Measurements from ENCODE around the gene ANKFY1. TPM values are rescaled to one million over a fixed set of nuclear protein-coding genes. Genes with fewer than 3 reads are reported as not detected.
A peak's percentile ranks its signal among the peaks of the same experiment; 100 is the strongest.

The ANKFY1 gene
- total and polyA plus RNA-seq, 7 donors, result 6.0 to 68.0 (median 52.6) TPM

GRCh38 chr17:4220655-4221054 is 43.1 kb downstream of the ANKFY1 start:
- TF ChIP-seq EP300 (IDR thresholded peaks at IDR 0.05) (peak; percentile 91 to 100 (median 96)), POLR2AphosphoS5 (IDR thresholded peaks at IDR 0.05) (peak; percentile 89 to 98 (median 92)), CTCF (IDR thresholded peaks at IDR 0.05) (no peak), POLR2A (IDR thresholded peaks at IDR 0.05) (peak; percentile 56 to 82)
- Histone ChIP-seq H3K4me1 (peaks cover 0 to 70% (median 43%) of the 10 kb centered on the region in 4 donors), H3K27me3 (no peaks in the 10 kb centered on the region), H3K4me3 (peak overlapping the region in 2 of 4 donors; percentile 2 to 5), H3K36me3 (peaks cover 0 to 39% (median 6%) of the 10 kb centered on the region in 4 donors), H3K27ac (peak overlapping the region; percentile 78 to 94 (median 88)), H3K9me3 (no peaks in the 10 kb centered on the region)
- peak; percentile 93 for DNase-seq
- 15 to 59% methylated on average over 7 of the region's 7 CpGs for WGBS, 2 donors
- intact Hi-C loops (cut with DNase I), result loop anchor here (1.0 kb wide), 1 partner anchor 11 kb away; no protein-coding TSS in a partner anchor

DNA sequence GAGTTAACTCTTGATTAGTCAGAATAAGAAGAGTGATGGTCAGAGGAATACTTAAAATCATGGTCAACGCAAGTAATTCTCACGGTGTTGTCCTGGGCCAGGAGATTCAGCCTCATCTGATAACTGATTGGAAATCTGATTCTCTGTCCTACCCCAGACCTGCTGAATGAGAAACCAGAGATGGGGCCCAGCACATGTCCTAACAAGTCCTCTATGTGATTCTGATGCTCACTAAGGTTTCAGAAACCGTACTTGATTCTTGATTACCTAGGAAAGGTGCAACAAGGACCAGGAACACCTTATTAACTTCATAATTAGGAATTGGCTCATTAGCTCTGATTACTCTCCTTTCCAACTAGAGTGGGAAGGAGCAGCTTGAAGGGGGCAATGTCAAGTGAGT is 44.5 kb downstream of the ANKFY1 start:
- Histone ChIP-seq H3K9me3 (no peaks in the 10 kb centered on the region), H3K4me1 (peaks cover 0 to 71% (median 52%) of the 10 kb centered on the region in 4 donors), H3K27ac (peak overlapping the region; percentile 78 to 94 (median 88)), H3K4me3 (no peak overlapping the region), H3K36me3 (peaks cover 0 to 38% (median 6%) of the 10 kb centered on the region in 4 donors), H3K27me3 (no peaks in the 10 kb centered on the region)
- no peak for DNase-seq
- 97% methylated on average over 3 of the region's 3 CpGs for WGBS, 2 donors
- intact Hi-C loops (cut with DNase I), result loop anchor here (5.0 kb wide), 1 partner anchor 148 kb away; the partner anchor contains the start of gene UBE2G1
- TF ChIP-seq CTCF (IDR thresholded peaks at IDR 0.05) (no peak), POLR2A (IDR thresholded peaks at IDR 0.05) (no peak), POLR2AphosphoS5 (IDR thresholded peaks at IDR 0.05) (no peak), EP300 (IDR thresholded peaks at IDR 0.05) (no peak)

DNA sequence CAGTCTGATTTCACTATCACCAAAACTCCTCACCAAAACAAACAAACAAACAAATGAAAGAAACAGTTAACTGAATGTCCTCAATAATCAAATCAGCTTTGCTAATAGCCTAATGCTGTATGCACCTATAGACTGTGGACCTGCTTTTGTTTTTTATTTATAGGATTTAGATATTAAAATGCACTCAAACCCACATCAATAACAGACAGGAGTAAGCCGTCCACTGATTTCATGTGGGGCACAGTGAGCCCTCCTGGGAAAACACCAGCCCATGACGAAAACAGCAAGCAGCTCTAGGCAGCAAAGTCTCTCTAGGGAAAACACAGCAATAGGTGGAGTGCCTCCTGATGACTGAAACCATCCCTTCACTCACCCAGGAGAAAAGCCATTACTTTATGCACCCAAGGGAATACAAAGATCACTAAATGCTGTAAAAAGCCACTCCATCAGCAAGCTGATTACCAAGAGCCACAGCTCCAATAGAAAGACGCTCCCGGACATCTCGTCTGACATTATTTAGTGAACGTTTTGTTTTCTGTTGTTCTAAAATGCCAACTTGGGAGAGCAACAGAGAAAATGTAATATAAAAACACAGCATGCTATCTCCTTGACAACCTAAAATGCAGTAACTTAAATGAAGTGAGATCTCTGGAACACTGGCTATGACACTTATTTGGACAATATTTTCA is 47.8 kb downstream of the ANKFY1 start:
- no peak for DNase-seq
- peaks cover 0 to 71% (median 47%) of the 10 kb centered on the region in 4 donors for H3K4me1 ChIP-seq
- H3K36me3 ChIP-seq, result peaks cover 0 to 30% (median 0%) of the 10 kb centered on the region in 4 donors
- 84 to 93% methylated on average over 6 of the region's 6 CpGs for WGBS, 2 donors
- TF ChIP-seq POLR2AphosphoS5 (IDR thresholded peaks at IDR 0.05), result no peak
- TF ChIP-seq CTCF (IDR thresholded peaks at IDR 0.05), result no peak
- TF ChIP-seq POLR2A (IDR thresholded peaks at IDR 0.05), result no peak
- no peaks in the 10 kb centered on the region for H3K27me3 ChIP-seq
- peak overlapping the region in 3 of 4 donors; percentile 86 to 94 (median 90) for H3K27ac ChIP-seq
- intact Hi-C loops (cut with DNase I), result loop anchor here (1.0 to 5.0 kb wide), 3 partner anchors 47 to 151 kb away; partner anchors contain the start of genes ANKFY1 and UBE2G1
- H3K9me3 ChIP-seq, result no peaks in the 10 kb centered on the region
- H3K4me3 ChIP-seq, result peak overlapping the region in 1 of 4 donors; percentile 35

GRCh38 chr17:4214157-4214556 is 49.6 kb downstream of the ANKFY1 start:
- peak overlapping the region; percentile 29 to 94 (median 37) for H3K27ac ChIP-seq
- TF ChIP-seq EP300 (IDR thresholded peaks at IDR 0.05), result no peak
- TF ChIP-seq POLR2A (IDR thresholded peaks at IDR 0.05), result no peak
- TF ChIP-seq POLR2AphosphoS5 (IDR thresholded peaks at IDR 0.05), result no peak
- no peak for TF ChIP-seq CTCF (IDR thresholded peaks at IDR 0.05)
- H3K9me3 ChIP-seq, result no peaks in the 10 kb centered on the region
- no peak overlapping the region for H3K4me3 ChIP-seq
- 92 to 93% methylated on average over 6 of the region's 6 CpGs for WGBS, 2 donors
- intact Hi-C loops (cut with DNase I), result loop anchor here (1.0 kb wide), 1 partner anchor 199 kb away; no protein-coding TSS in a partner anchor
- peaks cover 0 to 53% (median 31%) of the 10 kb centered on the region in 4 donors for H3K4me1 ChIP-seq
- peaks cover 0 to 43% (median 5%) of the 10 kb centered on the region in 4 donors for H3K36me3 ChIP-seq
- no peak for DNase-seq
- H3K27me3 ChIP-seq, result no peaks in the 10 kb centered on the region
